RKO (cell line): ENCODE data around the gene TES.
"Not testable (repeated sequence)": the region's sequence is repeated elsewhere in the genome, so short reads cannot be mapped to it uniquely, and the experiment has no call there.

Experiments used
- DNase-seq: peaks from one replicate; pipeline ENCODE4 v3.0.0-alpha.2; 2016; ENCODE audit warnings: low spot score

Gene TES

DNA sequence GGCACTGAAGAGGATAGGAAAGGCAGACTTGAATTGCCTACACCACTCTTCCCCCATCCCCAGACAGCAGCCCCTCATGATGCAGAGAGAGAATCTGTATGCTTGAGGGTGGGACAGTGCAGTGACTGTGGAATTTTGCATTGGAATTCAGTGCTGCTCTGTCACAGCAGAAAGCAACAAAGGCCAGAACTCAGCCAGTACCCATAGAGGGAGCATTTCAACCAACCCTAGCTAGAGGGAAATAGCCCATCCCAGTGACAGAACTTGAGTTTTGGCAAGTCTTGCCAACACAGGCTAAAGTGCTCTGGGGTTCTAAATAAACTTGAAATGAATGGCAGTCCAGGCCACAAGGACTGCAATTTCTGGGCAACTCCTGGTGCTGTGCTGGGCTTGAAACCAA is 80.4 kb downstream of the TES start:
- DNase-seq, result no peak

DNA sequence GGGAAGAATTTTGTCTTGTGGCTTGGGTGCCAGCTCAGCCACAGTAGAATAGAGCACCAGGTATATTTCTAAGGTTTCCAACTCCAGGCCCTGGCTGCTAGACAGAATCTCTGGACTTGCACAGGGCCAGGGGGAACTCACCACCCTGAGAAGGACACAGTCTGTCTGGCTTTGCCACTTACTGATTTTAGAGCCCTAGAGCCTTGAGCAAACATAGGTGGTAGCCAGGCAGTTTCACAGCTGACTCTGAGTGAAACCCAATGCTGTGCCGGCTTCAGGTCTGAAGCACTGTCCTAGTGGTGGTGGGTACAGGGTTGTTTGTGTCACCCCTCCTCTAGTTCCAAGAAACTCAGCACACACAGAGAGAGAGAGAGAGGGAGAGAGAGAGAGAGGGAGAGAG is 81.6 kb downstream of the TES start:
- no peak for DNase-seq

GRCh38 chr7:116292381-116292780 is 82.0 kb downstream of the TES start:
- no peak for DNase-seq

GRCh38 chr7:116293139-116293538 is 82.8 kb downstream of the TES start:
- peak; percentile 46 for DNase-seq

DNA sequence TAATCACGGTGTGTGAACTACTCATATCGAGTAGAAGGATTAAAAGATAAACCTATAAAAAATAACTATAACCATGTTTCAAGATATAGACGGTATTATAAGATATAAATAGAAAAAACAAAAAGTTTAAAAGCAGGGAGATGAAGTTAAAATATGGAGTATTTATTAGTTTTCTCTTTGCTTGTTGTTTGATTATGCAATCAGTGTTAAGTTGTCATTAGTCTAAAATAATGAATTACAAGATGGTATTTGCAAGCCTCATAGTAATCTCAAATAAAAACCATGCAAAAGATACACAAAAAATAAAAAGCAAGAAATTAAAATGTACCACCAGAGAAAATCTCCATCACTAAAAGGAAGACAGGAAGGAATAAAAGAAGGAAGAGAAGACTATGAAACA is 83.3 kb downstream of the TES start:
- DNase-seq, result no peak

DNA sequence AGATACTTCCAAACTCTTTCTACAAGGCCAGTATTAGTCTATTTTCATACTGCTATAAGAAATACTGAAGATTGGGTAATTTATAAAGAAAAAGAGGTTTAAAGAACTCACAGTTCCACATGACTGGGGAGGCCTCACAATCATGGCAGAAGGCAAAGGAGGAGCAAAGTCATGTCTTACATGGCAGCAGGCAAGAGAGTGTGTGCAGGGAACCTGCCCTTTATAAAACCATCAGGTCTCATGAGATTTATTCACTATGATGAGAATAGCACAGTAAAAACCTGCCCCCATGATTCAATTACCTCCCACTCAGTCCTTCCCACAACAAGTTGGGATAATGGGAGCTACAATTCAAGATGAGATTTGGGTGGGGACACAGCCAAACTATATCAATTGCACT is 85.6 kb downstream of the TES start:
- DNase-seq, result not testable (repeated sequence)

DNA sequence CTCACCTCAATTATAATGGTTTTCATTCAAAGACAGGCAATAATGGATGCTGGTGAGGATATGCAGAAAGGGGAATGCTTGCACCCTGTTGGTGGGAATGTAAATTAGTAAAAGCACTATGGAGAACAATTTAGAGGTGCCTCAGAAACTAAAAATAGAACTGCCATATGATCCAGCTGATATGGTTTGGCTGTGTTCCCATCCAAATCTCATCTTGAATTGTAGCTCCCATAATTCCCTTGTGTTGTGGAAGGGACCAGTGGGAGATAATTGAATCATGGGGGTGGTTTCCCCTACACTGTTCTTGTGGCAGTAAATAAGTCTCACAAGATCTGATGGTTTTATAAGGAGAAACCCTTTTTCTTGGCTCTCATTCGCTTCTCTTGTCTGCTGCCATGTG is 87.7 kb downstream of the TES start:
- DNase-seq, result no peak

DNA sequence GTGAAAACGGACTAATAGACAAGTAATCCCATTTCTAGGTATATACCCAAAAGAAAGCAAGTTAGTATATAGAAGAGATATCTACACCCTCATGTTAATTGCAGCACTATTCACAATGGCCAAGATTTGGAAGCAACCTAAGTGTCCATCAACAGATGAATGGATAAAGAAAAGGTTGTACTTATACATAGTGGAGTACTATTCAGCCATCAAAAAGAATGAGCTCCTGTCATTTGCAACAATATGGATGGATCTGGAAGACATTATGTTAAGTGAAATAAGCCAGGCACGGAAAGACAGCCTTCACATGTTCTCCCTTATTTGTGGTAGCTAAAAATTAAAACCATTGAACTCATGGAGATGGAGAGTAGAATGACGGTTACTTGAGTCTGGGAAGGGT is 88.2 kb downstream of the TES start:
- DNase-seq, result no peak

- no peak for DNase-seq
These were observed 95.4 kb downstream of the TES start for GRCh38 chr7:116305485-116306408.

DNA sequence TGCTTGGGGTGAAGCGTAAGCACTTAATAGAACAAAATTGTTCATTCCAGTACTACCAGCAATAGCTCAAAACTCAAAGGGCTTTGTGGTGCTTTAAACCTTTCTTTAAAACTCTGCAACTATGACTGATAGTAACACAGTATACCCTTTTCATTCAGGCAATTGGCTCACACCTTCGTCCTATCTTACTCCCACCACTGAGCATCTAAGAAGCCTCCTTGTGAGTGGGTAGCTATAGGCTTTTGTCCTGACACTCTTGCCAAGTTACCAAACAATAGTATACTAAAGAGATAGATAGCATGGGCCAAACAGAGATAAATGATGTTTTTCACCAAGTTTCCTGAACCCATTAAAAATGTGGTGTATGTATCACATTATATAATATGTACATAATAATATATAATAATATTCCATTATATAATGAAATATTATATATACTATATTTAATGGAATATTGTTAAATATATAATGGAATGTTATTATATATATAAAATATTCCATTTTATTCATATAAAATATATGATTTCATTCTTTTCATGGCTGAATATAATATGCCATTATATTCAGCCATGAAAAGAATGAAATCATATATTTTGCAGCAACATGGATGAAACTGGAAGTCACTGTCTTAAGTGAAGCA is 96.2 kb downstream of the TES start:
- no peak for DNase-seq

- no peak for DNase-seq
These were observed 96.9 kb downstream of the TES start for GRCh38 chr7:116307253-116307652.
